Neural cell (in vitro differentiated cells): ENCODE data around the gene WDR1. TPM values are rescaled to one million over a fixed set of nuclear protein-coding genes. Genes with fewer than 3 reads are reported as not detected.

ENCODE experiments used
- H2AFZ ChIP-seq: fragments of 200-600, 300-800 bp; sonication (generic), shearing (Covaris generic); 2 replicates; pipeline ENCODE4 v1.6.0; 2014; ENCODE audit warnings: low read depth, mild to moderate bottlenecking, antibody characterized with exemption, low read length, moderate library complexity
- H3F3A ChIP-seq: fragments of 200-600 bp; shearing (Covaris generic); 2 replicates; pipeline ENCODE4 v1.6.1; 2016; ENCODE audit warnings: mild to moderate bottlenecking, moderate library complexity, mixed read lengths, antibody characterized with exemption, low read length; ENCODE audit not compliant: insufficient read depth, poor library complexity, severe bottlenecking
- H3K27ac ChIP-seq: fragments of 200-600, 300-800 bp; sonication (generic), shearing (Covaris generic); 2 replicates; pipeline ENCODE4 v1.5.1; 2014; ENCODE audit warnings: mild to moderate bottlenecking, low read length, moderate library complexity
- H3K27me3 ChIP-seq: fragments of 300-800, 200-600 bp; sonication (generic), shearing (Covaris generic); 2 replicates; pipeline ENCODE4 v1.6.0; 2014; ENCODE audit warnings: mild to moderate bottlenecking, low read depth, low read length, moderate library complexity; ENCODE audit not compliant: insufficient read depth
- H3K36me3 ChIP-seq: fragments of 300-800, 200-600 bp; sonication (generic), shearing (Covaris generic); 2 replicates; pipeline ENCODE4 v1.5.1; 2014; ENCODE audit warnings: mild to moderate bottlenecking, antibody characterized with exemption, low read length, moderate library complexity; ENCODE audit not compliant: insufficient read depth
- H3K4me2 ChIP-seq: fragments of 300-800, 200-600 bp; sonication (generic), shearing (Covaris generic); 2 replicates; pipeline ENCODE4 v1.6.0; 2014; ENCODE audit warnings: mild to moderate bottlenecking, low read length
- H3K4me3 ChIP-seq: fragments of 300-800, 200-600 bp; sonication (generic), shearing (Covaris generic); 2 replicates; pipeline ENCODE4 v1.5.1; 2014; ENCODE audit warnings: mild to moderate bottlenecking, low read length, moderate library complexity
- H3K79me2 ChIP-seq: fragments of 200-600 bp; shearing (Covaris generic); replicated peaks from 2 replicates; pipeline ENCODE4 v1.6.0; 2014; ENCODE audit warnings: mild to moderate bottlenecking, low read length, moderate library complexity; ENCODE audit not compliant: insufficient read depth
- H3K9ac ChIP-seq: fragments of 300-800, 200-600 bp; sonication (generic), shearing (Covaris generic); 2 replicates; pipeline ENCODE4 v1.6.1; 2016; ENCODE audit warnings: mild to moderate bottlenecking, low read length, mixed read lengths
- H3K9me2 ChIP-seq: fragments of 200-600 bp; shearing (Covaris generic); 2 replicates; pipeline ENCODE4 v1.6.1; 2016; ENCODE audit warnings: mild to moderate bottlenecking, low read length, mixed read lengths; ENCODE audit not compliant: insufficient read depth
- H3K9me3 ChIP-seq: fragments of 200-600, 300-800 bp; sonication (generic), shearing (Covaris generic); 2 replicates; pipeline ENCODE4 v1.6.1; 2016; ENCODE audit warnings: mild to moderate bottlenecking, mixed run types, low read length, moderate library complexity, mixed read lengths
- H4K20me1 ChIP-seq: fragments of 200-600 bp; shearing (Covaris generic); 2 replicates; pipeline ENCODE4 v1.6.1; 2016; ENCODE audit warnings: mild to moderate bottlenecking, mixed run types; ENCODE audit not compliant: insufficient read depth
- EP300 ChIP-seq: fragments of 450-650 bp; conservative IDR thresholded peaks from 2 replicates; pipeline ENCODE4 v1.6.1; 2014; ENCODE audit warnings: antibody characterized with exemption, mild to moderate bottlenecking, moderate library complexity; ENCODE audit not compliant: poor library complexity, severe bottlenecking
- EZH2 ChIP-seq: fragments of 200-600, 300-800 bp; shearing (Covaris generic), sonication (generic); IDR thresholded peaks from 2 replicates; pipeline ENCODE4 v1.6.1; 2014; ENCODE audit warnings: antibody characterized with exemption, low read length, borderline replicate concordance, mild to moderate bottlenecking; ENCODE audit not compliant: insufficient read depth, poor library complexity, severe bottlenecking
- MXI1 ChIP-seq: fragments of 450-650 bp; conservative IDR thresholded peaks from 2 replicates; pipeline ENCODE4 v1.6.1; 2014; ENCODE audit warnings: antibody characterized with exemption, mild to moderate bottlenecking; ENCODE audit not compliant: poor library complexity, severe bottlenecking
- POLR2AphosphoS5 ChIP-seq: IDR thresholded peaks from 2 replicates; pipeline ENCODE4 v1.6.1; 2012
- RAD21 ChIP-seq: fragments of 450-650 bp; conservative IDR thresholded peaks from 2 replicates; pipeline ENCODE4 v1.6.1; 2014; ENCODE audit warnings: antibody characterized with exemption, mild to moderate bottlenecking, moderate library complexity
- SMC3 ChIP-seq: fragments of 450-650 bp; conservative IDR thresholded peaks from 2 replicates; pipeline ENCODE4 v1.6.1; 2014; ENCODE audit warnings: antibody characterized with exemption, mild to moderate bottlenecking, moderate library complexity; ENCODE audit not compliant: poor library complexity
- TAF1 ChIP-seq: IDR thresholded peaks from 2 replicates; pipeline ENCODE4 v1.6.1; 2012; ENCODE audit warnings: low read depth
- polyA plus RNA-seq: library from polyadenylated mRNA; depleted of rRNA; stranded (reverse); fragments of >200 nt; gene quantifications from 2 replicates; pipeline ENCODE4 v1.2.3, GENCODE V29; 2014
- TF ChIP-seq, protein P1 (sequence below): IDR thresholded peaks from 2 replicates; pipeline ENCODE4 v1.6.1; 2012; ENCODE audit warnings: borderline replicate concordance
- TF ChIP-seq, protein P2 (sequence below): fragments of 450-650 bp; IDR thresholded peaks from 2 replicates; pipeline ENCODE4 v1.5.1; 2014; ENCODE audit warnings: antibody characterized with exemption, mild to moderate bottlenecking, moderate library complexity; ENCODE audit not compliant: poor library complexity, severe bottlenecking

WDR1 gene
- polyA plus RNA-seq, 1 donor from 2014 or later, result 106 TPM

DNA sequence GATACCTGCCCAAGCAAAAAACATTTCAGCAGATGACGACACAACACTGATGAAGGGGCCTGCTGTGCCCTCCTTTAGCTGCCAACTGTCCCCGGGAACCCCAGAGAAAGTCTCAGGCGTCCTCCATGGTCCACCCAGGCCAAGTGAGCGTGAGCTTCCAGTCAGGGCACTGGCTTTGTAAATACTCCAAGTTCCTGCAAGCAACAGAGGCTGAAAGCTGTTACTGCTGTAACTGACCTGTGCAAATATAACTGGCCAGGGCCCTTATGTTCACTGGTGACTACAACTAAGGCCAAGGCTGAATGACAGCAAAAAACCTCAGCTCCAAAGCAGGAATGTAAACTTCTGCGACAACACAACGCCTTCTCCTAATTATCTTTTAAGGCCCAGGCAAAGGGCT, 8.2 kb downstream of the WDR1 start:
- no peak for TF ChIP-seq EZH2
- TF ChIP-seq TAF1, result no peak
- TF ChIP-seq, protein P1, sequence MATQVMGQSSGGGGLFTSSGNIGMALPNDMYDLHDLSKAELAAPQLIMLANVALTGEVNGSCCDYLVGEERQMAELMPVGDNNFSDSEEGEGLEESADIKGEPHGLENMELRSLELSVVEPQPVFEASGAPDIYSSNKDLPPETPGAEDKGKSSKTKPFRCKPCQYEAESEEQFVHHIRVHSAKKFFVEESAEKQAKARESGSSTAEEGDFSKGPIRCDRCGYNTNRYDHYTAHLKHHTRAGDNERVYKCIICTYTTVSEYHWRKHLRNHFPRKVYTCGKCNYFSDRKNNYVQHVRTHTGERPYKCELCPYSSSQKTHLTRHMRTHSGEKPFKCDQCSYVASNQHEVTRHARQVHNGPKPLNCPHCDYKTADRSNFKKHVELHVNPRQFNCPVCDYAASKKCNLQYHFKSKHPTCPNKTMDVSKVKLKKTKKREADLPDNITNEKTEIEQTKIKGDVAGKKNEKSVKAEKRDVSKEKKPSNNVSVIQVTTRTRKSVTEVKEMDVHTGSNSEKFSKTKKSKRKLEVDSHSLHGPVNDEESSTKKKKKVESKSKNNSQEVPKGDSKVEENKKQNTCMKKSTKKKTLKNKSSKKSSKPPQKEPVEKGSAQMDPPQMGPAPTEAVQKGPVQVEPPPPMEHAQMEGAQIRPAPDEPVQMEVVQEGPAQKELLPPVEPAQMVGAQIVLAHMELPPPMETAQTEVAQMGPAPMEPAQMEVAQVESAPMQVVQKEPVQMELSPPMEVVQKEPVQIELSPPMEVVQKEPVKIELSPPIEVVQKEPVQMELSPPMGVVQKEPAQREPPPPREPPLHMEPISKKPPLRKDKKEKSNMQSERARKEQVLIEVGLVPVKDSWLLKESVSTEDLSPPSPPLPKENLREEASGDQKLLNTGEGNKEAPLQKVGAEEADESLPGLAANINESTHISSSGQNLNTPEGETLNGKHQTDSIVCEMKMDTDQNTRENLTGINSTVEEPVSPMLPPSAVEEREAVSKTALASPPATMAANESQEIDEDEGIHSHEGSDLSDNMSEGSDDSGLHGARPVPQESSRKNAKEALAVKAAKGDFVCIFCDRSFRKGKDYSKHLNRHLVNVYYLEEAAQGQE, result no peak
- no peak for TF ChIP-seq SMC3
- Histone ChIP-seq H3K9me3 (no peaks in the 10 kb centered on the region), H3K4me3 (no peak overlapping the region), H3F3A (no peaks in the 10 kb centered on the region), H4K20me1 (peaks cover 4% of the 10 kb centered on the region), H2AFZ (no peak overlapping the region), H3K9me2 (no peaks in the 10 kb centered on the region), H3K36me3 (no peaks in the 10 kb centered on the region), H3K79me2 (peaks cover 21% of the 10 kb centered on the region), H3K4me2 (no peak overlapping the region), H3K27ac (no peak overlapping the region), H3K9ac (no peak overlapping the region), H3K27me3 (no peaks in the 10 kb centered on the region)

DNA sequence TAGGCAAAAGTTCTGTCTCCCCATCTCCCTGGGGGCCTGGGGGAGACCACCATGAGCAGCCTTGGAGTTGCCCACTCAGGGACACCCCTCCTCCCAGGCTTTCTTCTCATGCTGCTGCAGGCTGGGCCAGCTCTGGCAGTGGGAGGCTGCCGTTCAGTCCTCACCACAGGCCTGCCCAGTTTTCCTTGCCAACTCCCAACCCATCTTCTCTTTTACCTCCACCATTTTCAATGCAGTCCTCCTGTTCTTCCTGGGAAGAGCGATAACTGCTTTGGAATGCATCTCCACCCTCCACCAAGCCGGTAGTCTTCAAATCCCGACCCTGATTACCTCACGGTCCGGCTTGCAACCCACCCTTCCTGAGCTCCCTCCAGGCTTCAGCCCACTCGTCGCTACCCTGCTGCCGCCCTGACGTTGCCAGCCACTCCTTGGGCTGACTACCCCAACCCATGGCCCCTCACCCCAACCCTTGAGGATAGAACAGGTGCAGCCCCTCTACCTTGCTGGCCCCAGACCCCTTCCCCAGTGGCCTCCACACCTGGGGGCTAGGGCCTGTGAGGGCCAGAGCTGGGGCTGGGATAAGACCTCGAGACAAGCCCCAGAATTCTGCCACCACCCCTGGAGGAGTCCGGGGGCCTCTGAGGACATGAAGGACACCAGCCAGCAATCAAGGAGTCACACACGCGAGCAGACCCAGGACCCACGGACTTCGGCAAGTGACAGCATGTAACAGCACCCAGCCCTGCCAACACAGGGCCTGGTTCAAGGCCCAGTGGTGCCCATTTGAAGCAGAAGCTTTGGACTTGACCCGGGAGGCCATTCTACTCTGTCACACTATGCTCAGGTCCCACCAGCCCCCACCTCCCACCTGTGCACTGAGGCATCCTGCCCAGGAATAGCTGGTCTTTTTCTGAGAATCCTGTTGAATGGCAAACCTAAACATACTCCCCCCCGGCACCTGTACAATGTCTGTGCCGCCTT, 9.2 kb downstream of the WDR1 start:
- H3F3A ChIP-seq, result no peaks in the 10 kb centered on the region
- no peaks in the 10 kb centered on the region for H3K36me3 ChIP-seq
- peaks cover 20% of the 10 kb centered on the region for H3K79me2 ChIP-seq
- H3K4me3 ChIP-seq, result no peak overlapping the region
- TF ChIP-seq TAF1 (no peak), EZH2 (no peak), POLR2AphosphoS5 (peak; percentile 4)
- no peaks in the 10 kb centered on the region for H3K9me3 ChIP-seq
- no peak overlapping the region for H3K27ac ChIP-seq
- no peak overlapping the region for H3K4me2 ChIP-seq
- H3K9me2 ChIP-seq, result no peaks in the 10 kb centered on the region
- no peak overlapping the region for H2AFZ ChIP-seq
- H4K20me1 ChIP-seq, result peaks cover 4% of the 10 kb centered on the region
- no peaks in the 10 kb centered on the region for H3K27me3 ChIP-seq
- H3K9ac ChIP-seq, result no peak overlapping the region

DNA sequence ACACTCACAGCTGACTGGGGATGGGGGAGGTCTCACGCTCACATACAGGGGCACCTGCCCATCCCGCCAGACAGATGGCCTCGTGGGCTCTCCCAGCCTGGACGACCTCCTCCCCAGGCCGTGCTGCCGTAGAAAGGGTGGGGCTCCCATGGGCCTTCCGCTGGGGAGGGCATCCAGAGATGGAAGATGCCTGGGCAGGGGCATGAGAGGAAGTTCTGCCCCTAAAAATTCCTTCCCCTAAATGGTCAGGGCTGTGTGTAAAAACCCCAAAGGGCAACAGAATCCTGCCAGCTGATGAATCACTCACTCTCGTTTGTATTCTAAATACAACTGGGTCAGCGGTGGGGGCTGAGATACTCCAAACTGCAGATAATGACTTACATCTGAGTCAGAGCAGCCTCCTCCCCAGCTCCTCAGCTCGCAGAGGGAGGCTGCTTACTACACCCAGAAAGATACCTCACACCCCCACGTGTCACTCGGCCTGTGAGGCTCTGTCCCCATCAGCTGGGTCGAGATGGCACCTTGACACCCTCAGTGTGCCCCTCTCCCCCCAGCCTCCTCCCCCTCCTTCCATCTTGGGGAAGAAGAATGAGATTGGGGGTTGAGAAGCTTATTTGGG, 10.1 kb downstream of the WDR1 start:
- peaks cover 15% of the 10 kb centered on the region for H3K79me2 ChIP-seq

More for the DNA sequence above, 10.1 kb downstream of the WDR1 start:
- no peaks in the 10 kb centered on the region for H3F3A ChIP-seq
- TF ChIP-seq, protein P1, result no peak
- TF ChIP-seq RAD21 (no peak), SMC3 (no peak), EZH2 (no peak), EP300 (no peak), POLR2AphosphoS5 (no peak), MXI1 (no peak), TAF1 (no peak)
- TF ChIP-seq, protein P2, sequence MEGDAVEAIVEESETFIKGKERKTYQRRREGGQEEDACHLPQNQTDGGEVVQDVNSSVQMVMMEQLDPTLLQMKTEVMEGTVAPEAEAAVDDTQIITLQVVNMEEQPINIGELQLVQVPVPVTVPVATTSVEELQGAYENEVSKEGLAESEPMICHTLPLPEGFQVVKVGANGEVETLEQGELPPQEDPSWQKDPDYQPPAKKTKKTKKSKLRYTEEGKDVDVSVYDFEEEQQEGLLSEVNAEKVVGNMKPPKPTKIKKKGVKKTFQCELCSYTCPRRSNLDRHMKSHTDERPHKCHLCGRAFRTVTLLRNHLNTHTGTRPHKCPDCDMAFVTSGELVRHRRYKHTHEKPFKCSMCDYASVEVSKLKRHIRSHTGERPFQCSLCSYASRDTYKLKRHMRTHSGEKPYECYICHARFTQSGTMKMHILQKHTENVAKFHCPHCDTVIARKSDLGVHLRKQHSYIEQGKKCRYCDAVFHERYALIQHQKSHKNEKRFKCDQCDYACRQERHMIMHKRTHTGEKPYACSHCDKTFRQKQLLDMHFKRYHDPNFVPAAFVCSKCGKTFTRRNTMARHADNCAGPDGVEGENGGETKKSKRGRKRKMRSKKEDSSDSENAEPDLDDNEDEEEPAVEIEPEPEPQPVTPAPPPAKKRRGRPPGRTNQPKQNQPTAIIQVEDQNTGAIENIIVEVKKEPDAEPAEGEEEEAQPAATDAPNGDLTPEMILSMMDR, result no peak
- no peaks in the 10 kb centered on the region for H3K27me3 ChIP-seq
- peaks cover 4% of the 10 kb centered on the region for H4K20me1 ChIP-seq
- no peaks in the 10 kb centered on the region for H3K9me2 ChIP-seq
- H3K27ac ChIP-seq, result no peak overlapping the region
- no peaks in the 10 kb centered on the region for H3K36me3 ChIP-seq
- no peaks in the 10 kb centered on the region for H3K9me3 ChIP-seq
- no peak overlapping the region for H3K9ac ChIP-seq
- H3K4me2 ChIP-seq, result no peak overlapping the region
- no peak overlapping the region for H3K4me3 ChIP-seq
- H2AFZ ChIP-seq, result no peak overlapping the region
